ENCODE measurements around the gene NRIP1. TPM values are rescaled to one million over a fixed set of nuclear protein-coding genes. Genes with fewer than 3 reads are reported as not detected.

The NRIP1 gene
- total and polyA plus RNA-seq, 2 experiments from 2014 or later: 12.5 to 31.2 TPM

DNA sequence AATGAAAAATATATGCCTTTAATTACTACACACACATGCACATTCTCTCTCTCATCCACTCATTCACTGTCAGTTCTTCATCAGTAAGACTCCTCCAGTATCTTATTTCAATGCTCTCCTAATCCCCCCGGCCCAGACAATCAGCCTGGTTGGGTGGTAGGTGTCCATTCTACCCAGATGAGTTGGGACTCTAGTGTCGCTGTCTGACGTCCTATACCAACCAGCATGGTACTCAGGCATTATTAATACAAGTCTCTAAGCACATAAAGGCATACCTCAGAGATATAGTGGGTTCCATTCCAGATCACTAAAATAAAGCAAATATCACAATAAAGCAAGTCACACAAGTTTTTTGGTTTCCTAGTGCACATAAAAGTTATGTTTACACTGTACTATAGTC, 19.8 kb downstream of the NRIP1 start:
- no peak overlapping the region for H3K4me3 ChIP-seq
- H3K9ac ChIP-seq: no peak overlapping the region
- H3K9me2 ChIP-seq (ENCODE audit: insufficient read depth): no peaks in the 10 kb centered on the region
- WGBS, 2 experiments (ENCODE audit: low coverage in 1 of 2, low lambda C conversion rate in 2 of 2, missing lambda C conversion rate in 2 of 2): 98 to 100% methylated on average over 3 of the region's 3 CpGs
- H3K36me3 ChIP-seq (ENCODE audit: low read depth): peaks cover 7% of the 10 kb centered on the region
- no peak for TF ChIP-seq EZH2phosphoT487 (IDR thresholded peaks at IDR 0.05; ENCODE audit: insufficient read depth, low read depth)
- TF ChIP-seq EZH2 (IDR thresholded peaks at IDR 0.05; ENCODE audit: insufficient read depth, poor library complexity, severe bottlenecking): no peak
- peaks cover 19% of the 10 kb centered on the region; the same call in 1 of the 2 replicates for H4K20me1 ChIP-seq (ENCODE audit: insufficient read depth)
- no peak for DNase-seq
- H3K27ac ChIP-seq: no peak overlapping the region
- no peaks in the 10 kb centered on the region for H3K27me3 ChIP-seq (replicated peaks; ENCODE audit: insufficient read depth)
- in situ Hi-C loops (cut with MboI): no loop called here
- H3K4me1 ChIP-seq (ENCODE audit: insufficient read depth): no peaks in the 10 kb centered on the region
- no peaks in the 10 kb centered on the region for H3K9me3 ChIP-seq (ENCODE audit: low read depth)
- no peaks in the 10 kb centered on the region for H3F3A ChIP-seq (ENCODE audit: insufficient read depth)
- peaks cover 100% of the 10 kb centered on the region for H3K79me2 ChIP-seq (ENCODE audit: insufficient read depth)
- H2AFZ ChIP-seq: no peak overlapping the region
- no peak overlapping the region for H3K4me2 ChIP-seq (ENCODE audit: unreplicated experiment)

DNA sequence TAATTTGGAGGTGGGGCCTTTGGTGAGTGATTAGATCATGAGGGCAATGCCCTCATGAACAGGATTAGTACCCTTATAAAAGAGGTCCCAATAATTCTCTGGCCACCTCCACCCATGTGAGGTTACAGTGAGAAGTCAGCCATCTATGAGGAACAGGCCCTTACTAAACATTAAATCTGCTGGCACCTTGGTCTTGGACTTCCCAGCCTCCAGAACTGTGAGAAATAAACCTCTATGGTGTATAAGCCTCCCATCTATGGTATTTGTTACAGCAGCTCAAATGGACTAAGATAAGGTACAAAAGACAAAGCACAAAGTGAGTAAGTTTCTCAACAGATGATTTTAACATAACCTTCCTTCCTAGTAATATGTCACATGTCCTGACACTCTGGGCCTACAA, 22.3 kb downstream of the NRIP1 start:
- in situ Hi-C loops (cut with MboI): no loop called here

DNA sequence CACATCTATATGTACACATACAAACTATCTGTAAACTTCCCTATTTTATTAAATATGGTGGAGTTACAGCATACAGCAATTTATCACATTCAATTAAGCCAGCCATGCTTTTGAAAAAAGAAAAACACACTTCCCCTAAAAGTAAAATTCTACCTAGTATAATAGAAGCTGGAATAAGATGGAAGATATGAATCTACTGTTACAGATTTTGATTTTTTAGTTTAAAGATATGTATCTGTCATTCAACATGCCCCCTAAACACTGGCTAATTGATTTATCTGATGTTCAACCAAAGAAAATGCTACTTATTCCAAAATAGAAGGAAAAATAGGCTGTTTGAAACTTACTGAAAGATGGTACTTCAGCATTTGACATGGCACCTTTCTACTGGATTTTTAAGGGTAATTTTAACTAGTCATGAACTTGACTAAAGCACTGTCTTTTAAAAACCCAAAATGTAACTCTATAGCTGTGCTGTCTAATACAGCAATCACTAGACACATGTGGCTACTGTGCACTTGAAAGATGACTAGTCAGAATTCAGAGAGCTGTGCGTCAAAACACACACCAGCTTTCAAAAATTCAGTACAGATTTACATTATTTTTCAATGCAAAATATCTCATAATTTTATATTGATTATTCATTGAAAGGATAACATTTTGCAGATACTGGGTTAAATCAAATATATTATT, 25.0 kb downstream of the NRIP1 start:
- no peak overlapping the region for H3K4me2 ChIP-seq (ENCODE audit: unreplicated experiment)
- H3K4me3 ChIP-seq: no peak overlapping the region
- in situ Hi-C loops (cut with MboI): no loop called here
- no peak overlapping the region for H2AFZ ChIP-seq
- H3K4me1 ChIP-seq (ENCODE audit: insufficient read depth): peaks cover 3% of the 10 kb centered on the region; the same call in 1 of the 2 replicates
- no peaks in the 10 kb centered on the region for H3K27me3 ChIP-seq (replicated peaks; ENCODE audit: insufficient read depth)
- no peaks in the 10 kb centered on the region for H3K9me2 ChIP-seq (ENCODE audit: insufficient read depth)
- peaks cover 6% of the 10 kb centered on the region; the same call in 1 of the 2 replicates for H3F3A ChIP-seq (ENCODE audit: insufficient read depth)
- H3K79me2 ChIP-seq (ENCODE audit: insufficient read depth): peaks cover 100% of the 10 kb centered on the region
- H3K9me3 ChIP-seq (ENCODE audit: low read depth): no peaks in the 10 kb centered on the region
- TF ChIP-seq EZH2 (IDR thresholded peaks at IDR 0.05; ENCODE audit: insufficient read depth, poor library complexity, severe bottlenecking): no peak
- no peak for TF ChIP-seq EZH2phosphoT487 (IDR thresholded peaks at IDR 0.05; ENCODE audit: insufficient read depth, low read depth)
- no peak for DNase-seq
- no peak overlapping the region for H3K27ac ChIP-seq
- peaks cover 11% of the 10 kb centered on the region for H3K36me3 ChIP-seq (ENCODE audit: low read depth)
- H3K9ac ChIP-seq: no peak overlapping the region
- H4K20me1 ChIP-seq (ENCODE audit: insufficient read depth): peaks cover 6% of the 10 kb centered on the region; the same call in 1 of the 2 replicates
- WGBS, 2 experiments (ENCODE audit: low coverage in 1 of 2, low lambda C conversion rate in 2 of 2, missing lambda C conversion rate in 2 of 2): 97 to 98% methylated on average over 1 of the region's 1 CpG

More for the DNA sequence above, 22.3 kb downstream of the NRIP1 start:
- TF ChIP-seq EZH2 (IDR thresholded peaks at IDR 0.05; ENCODE audit: insufficient read depth, poor library complexity, severe bottlenecking) (no peak), EZH2phosphoT487 (IDR thresholded peaks at IDR 0.05; ENCODE audit: insufficient read depth, low read depth) (no peak)
- Histone ChIP-seq H3K27ac (no peak overlapping the region), H3K9me2 (ENCODE audit: insufficient read depth) (no peaks in the 10 kb centered on the region), H3K9ac (no peak overlapping the region), H3K9me3 (ENCODE audit: low read depth) (no peaks in the 10 kb centered on the region), H4K20me1 (ENCODE audit: insufficient read depth) (peaks cover 5% of the 10 kb centered on the region; the same call in 1 of the 2 replicates), H2AFZ (no peak overlapping the region), H3K79me2 (ENCODE audit: insufficient read depth) (peaks cover 100% of the 10 kb centered on the region), H3K36me3 (ENCODE audit: low read depth) (peaks cover 9% of the 10 kb centered on the region), H3K4me1 (ENCODE audit: insufficient read depth) (no peaks in the 10 kb centered on the region), H3K4me3 (no peak overlapping the region), H3K4me2 (ENCODE audit: unreplicated experiment) (no peak overlapping the region), H3K27me3 (replicated peaks; ENCODE audit: insufficient read depth) (no peaks in the 10 kb centered on the region), H3F3A (ENCODE audit: insufficient read depth) (no peaks in the 10 kb centered on the region)
- no peak for DNase-seq

DNA sequence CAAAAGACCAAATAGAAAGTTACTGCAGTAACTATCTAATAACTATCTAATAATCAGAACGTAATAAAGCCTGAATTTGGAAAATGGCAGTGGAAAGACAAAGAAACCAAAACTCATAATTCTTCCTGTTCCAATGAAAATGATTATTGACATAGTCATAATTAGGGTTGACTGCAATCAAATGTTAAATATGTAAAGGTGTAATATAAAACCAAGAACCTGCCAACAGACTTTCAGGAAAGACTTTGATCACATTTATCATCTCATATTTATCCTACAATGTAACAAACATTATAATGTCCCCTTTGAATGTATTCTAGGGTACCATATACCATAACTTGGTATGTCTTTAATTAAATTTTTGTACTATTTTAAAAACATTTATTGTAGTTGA, 26.9 kb downstream of the NRIP1 start:
- H3K9ac ChIP-seq: no peak overlapping the region
- peaks cover 11% of the 10 kb centered on the region for H3K36me3 ChIP-seq (ENCODE audit: low read depth)
- H3K9me2 ChIP-seq (ENCODE audit: insufficient read depth): no peaks in the 10 kb centered on the region
- in situ Hi-C loops (cut with MboI): no loop called here
- peaks cover 17% of the 10 kb centered on the region for H3K4me1 ChIP-seq (ENCODE audit: insufficient read depth)
- no peak overlapping the region for H3K27ac ChIP-seq
- no peaks in the 10 kb centered on the region for H3K9me3 ChIP-seq (ENCODE audit: low read depth)
- H3K4me3 ChIP-seq: no peak overlapping the region
- H3K4me2 ChIP-seq (ENCODE audit: unreplicated experiment): no peak overlapping the region
- H3F3A ChIP-seq (ENCODE audit: insufficient read depth): peaks cover 19% of the 10 kb centered on the region
- H2AFZ ChIP-seq: no peak overlapping the region
- H3K79me2 ChIP-seq (ENCODE audit: insufficient read depth): peaks cover 100% of the 10 kb centered on the region
- H3K27me3 ChIP-seq (replicated peaks; ENCODE audit: insufficient read depth): no peaks in the 10 kb centered on the region
- no peak for TF ChIP-seq EZH2 (IDR thresholded peaks at IDR 0.05; ENCODE audit: insufficient read depth, poor library complexity, severe bottlenecking)
- no peak for TF ChIP-seq EZH2phosphoT487 (IDR thresholded peaks at IDR 0.05; ENCODE audit: insufficient read depth, low read depth)
- no peak for DNase-seq
- 0 out of 2 replicates have a peak, but pooled peaks cover 6% of the 10 kb centered on the region for H4K20me1 ChIP-seq (ENCODE audit: insufficient read depth)
- WGBS, 2 experiments (ENCODE audit: low coverage in 1 of 2, low lambda C conversion rate in 2 of 2, missing lambda C conversion rate in 2 of 2): 97 to 100% methylated on average over 1 of the region's 1 CpG

All from GM23248 (cell line).